ENCODE measurements around the gene ZNF783. TPM values are rescaled to one million over a fixed set of nuclear protein-coding genes. Genes with fewer than 3 reads are reported as not detected.

The ZNF783 gene
- total and polyA plus RNA-seq, 2 of the 8 experiments (the other 6 are each of a cell fraction or from before 2014, with no cell fraction given) = 7.3 to 8.2 TPM

DNA sequence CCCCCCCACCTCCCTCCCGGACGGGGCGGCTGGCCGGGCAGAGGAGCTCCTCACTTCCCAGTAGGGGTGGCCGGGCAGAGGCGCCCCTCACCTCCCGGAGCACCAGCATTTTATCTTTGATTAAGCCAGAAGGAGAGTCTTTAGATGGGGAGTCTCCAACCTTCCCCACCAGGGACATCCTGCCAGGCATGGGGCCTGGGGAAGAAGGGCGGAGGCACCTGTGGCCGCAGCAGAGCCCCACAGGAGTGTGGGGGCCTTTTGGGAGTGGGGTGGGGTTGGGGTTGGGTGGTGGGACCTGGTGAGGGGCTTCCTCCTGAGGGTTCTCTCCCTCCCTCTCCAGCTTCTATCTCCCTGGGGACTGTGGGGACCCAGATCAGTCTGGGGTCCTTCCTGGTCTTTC is 18.2 kb downstream of the ZNF783 start:
- no peak overlapping the region for H3K56ac ChIP-seq (replicated peaks; ENCODE audit: insufficient read length, low read depth, low read length)
- CTCF ChIA-PET (ENCODE audit: partially characterized antibody) = no interaction called here
- H3K9ac ChIP-seq (replicated peaks in 1 of 4; ENCODE audit: extremely low read depth in 1 of 4, low read depth in 3 of 4, low read length in 3 of 4) = no peak overlapping the region

More for the DNA sequence above, 18.2 kb downstream of the ZNF783 start:
- H3K36me3 ChIP-seq (ENCODE audit: control insufficient read depth in 2 of 4, insufficient read depth in 4 of 4, low read length in 3 of 4) = peaks cover 0 to 9% (median 3%) of the 10 kb centered on the region in 4 experiments; a peak in 1 of 8 replicates
- H2AFZ ChIP-seq (ENCODE audit: low read length) = no peak overlapping the region
- no peak overlapping the region for H3K4me2 ChIP-seq (ENCODE audit: insufficient read depth in 1 of 2, low read depth in 2 of 2, low read length in 2 of 2)
- H2AK5ac ChIP-seq (ENCODE audit: low read depth, low read length) = no peak overlapping the region
- H4K91ac ChIP-seq (replicated peaks; ENCODE audit: insufficient read length, low read length) = no peak overlapping the region
- no peak overlapping the region for H4K8ac ChIP-seq (ENCODE audit: extremely low read depth, insufficient read depth, low read length)
- FAIRE-seq (no peak), DNase-seq (ENCODE audit: low read depth in 1 of 2, low spot score in 2 of 2) (no peak)
- no peak overlapping the region for H2BK20ac ChIP-seq (ENCODE audit: low read length)
- H3K23me2 ChIP-seq (ENCODE audit: low read depth, low read length) = peaks cover under 1% of the 10 kb centered on the region; the same call in 1 of the 2 replicates
- H2BK120ac ChIP-seq (replicated peaks; ENCODE audit: low read depth, low read length) = no peak overlapping the region
- no peak overlapping the region for H2BK5ac ChIP-seq (ENCODE audit: low read depth, low read length)
- WGBS, 2 experiments (ENCODE audit: extremely low coverage in 1 of 2, insufficient coverage in 1 of 2, insufficient read length in 1 of 2, insufficient replicate concordance in 2 of 2, low coverage in 1 of 2, low lambda C conversion rate in 2 of 2, missing lambda C conversion rate in 1 of 2) = 100% methylated on average over 1 of the region's 9 CpGs; no CpG with 5 or more reads in 1 of the 2 experiments
- H4K5ac ChIP-seq (ENCODE audit: insufficient read length, low read depth, low read length) = no peak overlapping the region
- H2BK15ac ChIP-seq (ENCODE audit: low read length) = no peak overlapping the region
- H3K9me3 ChIP-seq (ENCODE audit: insufficient read depth in 2 of 2, low read depth in 1 of 2, low read length in 1 of 2) = no peaks in the 10 kb centered on the region
- no peak overlapping the region for H3K4ac ChIP-seq (replicated peaks; ENCODE audit: insufficient read length, low read depth, low read length)
- H3K23ac ChIP-seq (ENCODE audit: insufficient read length) = no peak overlapping the region
- no peak for TF ChIP-seq TAF1 (IDR thresholded peaks at IDR 0.05; ENCODE audit: low read depth, low read length)
- TF ChIP-seq SP4 (IDR thresholded peaks at IDR 0.05; ENCODE audit: low read length) = no peak
- no peak for TF ChIP-seq TBP (IDR thresholded peaks at IDR 0.05; ENCODE audit: low read depth, low read length)
- no peak for TF ChIP-seq NANOG (IDR thresholded peaks at IDR 0.05; ENCODE audit: insufficient read depth, low read depth, low read length, poor library complexity, severe bottlenecking)
- no peak for TF ChIP-seq CHD2 (IDR thresholded peaks at IDR 0.05; ENCODE audit: low read length)
- TF ChIP-seq HDAC6 (IDR thresholded peaks at IDR 0.05; ENCODE audit: low read depth, low read length) = no peak
- TF ChIP-seq TCF12 (IDR thresholded peaks at IDR 0.05; ENCODE audit: low read depth, low read length) = no peak
- no peaks in the 10 kb centered on the region; the same call in 1 of the 2 replicates for H3K79me1 ChIP-seq (ENCODE audit: low read depth, low read length)
- H3K27ac ChIP-seq (ENCODE audit: low read depth, low read length) = no peak overlapping the region
- no peak overlapping the region for H3K4me3 ChIP-seq (ENCODE audit: extremely low read depth in 1 of 4, insufficient read depth in 2 of 4, low read depth in 3 of 4, low read length in 4 of 4)
- POLR2A ChIA-PET (ENCODE audit: partially characterized antibody) = interaction anchor here (0.8 kb wide), 1 partner anchor 16 kb away, joined by 4 read pairs; no protein-coding TSS in a partner anchor
- H2BK12ac ChIP-seq (ENCODE audit: low read depth, low read length) = no peak overlapping the region
- H3K79me2 ChIP-seq (ENCODE audit: control insufficient read depth in 1 of 2, insufficient read depth in 2 of 2, low read length in 2 of 2) = no peaks in the 10 kb centered on the region
- no peak overlapping the region for H3K18ac ChIP-seq (ENCODE audit: extremely low read depth, low read length)
- peaks cover 0 to 5% (median 1%) of the 10 kb centered on the region in 4 experiments; a peak in 2 of 7 replicates for H3K27me3 ChIP-seq (replicated peaks in 1 of 4; ENCODE audit: control insufficient read depth in 3 of 4, extremely low read depth in 1 of 4, insufficient read depth in 3 of 4, low read length in 3 of 4)
- H4K20me1 ChIP-seq (replicated peaks in 1 of 2; ENCODE audit: control insufficient read depth in 1 of 2, insufficient read depth in 2 of 2, low read length in 2 of 2) = peaks cover 0 to 5% of the 10 kb centered on the region in 2 experiments
- H3K4me1 ChIP-seq (replicated peaks in 1 of 4; ENCODE audit: control insufficient read depth in 3 of 4, insufficient read depth in 4 of 4, low read length in 3 of 4) = peaks cover 0 to 6% (median 3%) of the 10 kb centered on the region in 4 experiments; a peak in 4 of 7 replicates
- no peak overlapping the region for H3K14ac ChIP-seq (ENCODE audit: insufficient read length)

All from H1 (cell line).